Measurements from ENCODE around the gene HTR1D. TPM values are rescaled to one million over a fixed set of nuclear protein-coding genes. Genes with fewer than 3 reads are reported as not detected.
"Not testable (repeated sequence)": the region's sequence is repeated elsewhere in the genome, so short reads cannot be mapped to it uniquely, and the experiment has no call there.

Gene HTR1D
- polyA plus RNA-seq, 12 donors, result 0.07 to 0.36 (median 0.09) TPM; not detected in 7

- DNase-seq, result no peak
Observed at GRCh38 chr1:23216771-23217420, 406 bp downstream of the HTR1D start.

DNA sequence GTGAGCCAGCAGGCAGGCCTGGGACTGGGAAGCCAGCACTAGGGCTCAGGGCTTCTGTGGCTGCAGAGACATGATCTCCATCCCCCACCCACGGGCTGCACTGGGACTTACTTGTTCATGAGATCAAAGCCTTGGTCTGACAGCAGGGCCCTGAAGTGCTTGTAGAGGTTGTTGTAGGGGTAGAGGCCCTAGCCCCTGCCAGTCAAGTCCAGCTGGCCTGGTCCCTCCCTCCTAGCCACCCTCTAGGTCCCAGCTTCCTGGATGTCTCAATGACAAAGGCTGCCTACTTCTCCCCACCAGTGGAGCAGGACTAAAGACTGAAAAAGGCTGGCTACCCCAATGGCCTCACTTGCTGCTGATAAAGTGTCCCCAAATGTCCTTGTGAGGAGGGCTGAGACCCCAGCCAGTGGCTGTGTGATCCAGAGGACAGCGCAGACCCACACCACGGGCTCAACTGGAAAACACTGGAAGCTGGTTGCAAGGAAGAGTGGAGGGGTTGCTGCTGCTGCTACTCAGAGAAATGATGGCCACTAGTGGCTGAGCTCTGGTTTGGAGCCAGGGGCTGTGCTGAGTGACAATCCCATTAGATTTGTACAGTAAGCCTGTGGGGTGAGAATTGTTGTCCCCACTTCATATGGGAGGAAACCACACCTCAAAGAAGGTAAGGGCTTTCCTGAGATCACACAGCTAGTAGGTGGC, 1.4 kb downstream of the HTR1D start:
- no peak for DNase-seq

- DNase-seq, result no peak
Observed at GRCh38 chr1:23215291-23215690, 2.0 kb downstream of the HTR1D start.

GRCh38 chr1:23214640-23215039, 2.7 kb downstream of the HTR1D start:
- no peak for DNase-seq

- no peak for DNase-seq
Observed at GRCh38 chr1:23211955-23212354, 5.3 kb downstream of the HTR1D start.

- no peak for DNase-seq
Observed at GRCh38 chr1:23210963-23211362, 6.3 kb downstream of the HTR1D start.

DNA sequence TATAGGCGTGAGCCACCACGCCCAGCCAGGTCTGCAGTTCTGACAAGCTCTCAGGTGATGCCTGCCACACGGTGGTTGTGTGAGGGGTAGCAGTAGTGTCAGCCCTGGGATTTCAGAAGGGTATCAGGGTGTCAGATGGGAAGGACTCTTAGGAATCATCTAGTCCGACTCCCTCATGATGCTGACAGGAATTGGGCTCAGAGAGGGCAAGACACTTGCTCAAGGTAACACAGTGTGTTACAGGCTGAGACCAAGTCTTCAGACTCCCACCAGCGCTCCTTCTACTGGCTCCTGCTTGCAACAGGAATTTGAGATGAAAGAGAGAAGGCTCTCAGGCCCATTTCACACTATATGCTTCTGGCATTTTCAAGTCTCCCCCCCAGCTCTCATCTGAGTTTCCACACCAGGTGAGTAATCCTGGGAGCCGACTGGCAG, 6.9 kb downstream of the HTR1D start:
- no peak for DNase-seq

GRCh38 chr1:23209770-23210169, 7.5 kb downstream of the HTR1D start:
- DNase-seq, result no peak

DNA sequence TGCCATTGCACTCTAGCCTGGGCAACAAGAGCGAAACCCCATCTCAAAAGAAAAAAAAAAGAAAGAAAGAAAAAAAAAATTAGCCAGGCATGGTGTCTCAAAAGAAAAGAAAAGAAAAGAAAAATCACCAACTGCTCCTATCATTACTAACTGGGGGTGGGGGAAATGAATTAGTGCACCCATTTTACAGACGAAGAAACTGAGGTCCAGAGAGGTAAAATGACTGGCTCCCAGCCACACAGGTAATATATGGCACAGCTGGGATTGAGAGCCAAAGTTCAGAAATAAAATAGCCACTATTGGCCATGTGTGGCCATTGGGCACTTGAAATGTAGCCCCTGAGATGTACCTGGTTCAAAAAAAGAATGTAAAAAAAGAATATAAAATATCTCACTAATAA, 8.8 kb downstream of the HTR1D start:
- no peak for DNase-seq

GRCh38 chr1:23207733-23208132, 9.6 kb downstream of the HTR1D start:
- not testable (repeated sequence) for DNase-seq

- DNase-seq, result no peak
Observed at GRCh38 chr1:23202263-23202749, 15.0 kb downstream of the HTR1D start.

DNA sequence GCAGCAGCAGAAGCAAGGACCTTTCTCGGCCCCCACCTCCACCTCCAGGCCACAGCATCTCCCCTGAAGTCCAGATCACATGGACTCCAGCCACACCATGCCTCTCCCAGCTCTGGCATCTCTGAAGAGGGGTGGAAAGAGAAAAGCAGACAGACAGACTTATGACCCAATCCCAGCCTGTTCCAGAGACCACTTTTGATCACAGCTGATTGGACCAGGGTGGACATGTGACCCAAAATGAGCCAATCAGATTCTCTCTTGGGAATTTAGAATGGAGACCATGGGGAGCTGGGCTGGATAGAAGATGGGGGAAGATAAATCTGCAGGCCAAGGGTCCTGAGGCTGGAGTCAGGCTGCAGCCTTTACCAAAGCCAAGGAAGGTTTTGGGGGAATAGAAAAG, 16.4 kb downstream of the HTR1D start:
- DNase-seq, result no peak

GRCh38 chr1:23198373-23198772, 18.9 kb downstream of the HTR1D start:
- DNase-seq, result no peak

DNA sequence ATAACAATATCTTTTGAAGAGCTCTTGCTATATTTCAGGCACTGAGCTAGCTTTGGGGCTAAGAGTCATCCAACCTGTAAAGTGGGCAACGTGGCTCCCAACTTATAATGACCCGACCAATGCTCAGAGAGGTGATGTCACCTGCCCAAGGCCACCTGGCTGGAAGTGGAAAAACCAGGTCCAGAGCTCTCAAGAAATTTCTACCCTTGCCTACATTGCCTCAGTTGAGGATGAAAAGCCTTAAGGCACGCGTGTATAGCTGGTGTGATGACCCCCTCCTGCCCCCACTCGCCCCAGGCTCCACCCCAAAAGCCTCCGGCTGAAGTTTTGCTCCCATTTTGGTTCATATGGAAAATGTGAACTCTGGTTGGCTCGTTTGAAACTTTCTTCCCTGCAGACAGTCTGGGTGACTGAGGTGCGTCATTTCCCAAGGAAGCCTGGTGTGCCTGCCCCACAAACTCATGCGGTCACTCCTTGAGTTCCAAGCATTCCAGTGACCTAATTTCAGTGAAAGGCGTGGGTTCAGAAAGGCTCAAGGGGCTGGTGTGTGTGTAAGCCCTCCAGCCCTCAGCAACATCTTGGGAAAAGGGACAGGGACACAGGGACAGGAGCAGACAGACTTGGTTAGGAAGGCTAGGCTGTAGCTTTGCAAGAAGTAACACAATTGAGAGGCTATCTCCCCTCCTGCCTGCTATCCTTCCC, 20.5 kb downstream of the HTR1D start:
- no peak for DNase-seq

- DNase-seq, result no peak
Observed at GRCh38 chr1:23194119-23194984, 22.9 kb downstream of the HTR1D start.

DNA sequence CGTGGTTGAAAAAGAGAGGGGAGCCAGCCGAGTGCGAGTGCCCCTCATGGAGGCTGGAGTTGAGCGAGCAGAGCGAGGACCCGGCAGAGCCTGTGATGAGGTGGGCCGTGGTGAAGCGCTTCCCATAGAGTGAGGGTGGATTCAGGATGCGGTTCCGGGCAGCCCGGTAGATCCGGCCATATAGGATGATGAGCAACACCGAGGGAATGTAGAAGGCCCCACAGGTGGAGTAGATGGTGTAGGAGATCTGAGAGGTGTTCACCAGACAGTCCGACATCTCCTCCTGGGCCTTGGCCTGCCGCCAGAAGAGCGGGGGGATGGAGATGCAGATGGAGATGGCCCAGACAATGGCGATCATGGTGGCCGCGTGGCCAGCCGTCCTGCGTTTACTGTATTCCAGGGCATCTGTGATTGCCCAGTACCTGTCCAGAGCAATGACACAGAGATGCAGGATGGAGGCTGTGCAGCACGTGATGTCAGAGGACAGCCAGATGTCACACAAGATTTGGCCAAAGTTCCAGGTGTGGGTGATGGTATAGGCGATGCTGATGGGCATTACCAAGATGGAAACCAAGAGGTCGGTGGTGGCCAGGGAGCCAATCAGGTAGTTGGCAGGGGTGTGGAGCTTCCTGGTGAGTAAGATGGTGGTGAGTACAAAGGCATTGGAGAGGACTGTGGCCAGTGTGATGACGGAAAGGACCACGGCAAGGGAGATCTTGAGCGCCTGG, 23.7 kb downstream of the HTR1D start:
- DNase-seq, result no peak

DNA sequence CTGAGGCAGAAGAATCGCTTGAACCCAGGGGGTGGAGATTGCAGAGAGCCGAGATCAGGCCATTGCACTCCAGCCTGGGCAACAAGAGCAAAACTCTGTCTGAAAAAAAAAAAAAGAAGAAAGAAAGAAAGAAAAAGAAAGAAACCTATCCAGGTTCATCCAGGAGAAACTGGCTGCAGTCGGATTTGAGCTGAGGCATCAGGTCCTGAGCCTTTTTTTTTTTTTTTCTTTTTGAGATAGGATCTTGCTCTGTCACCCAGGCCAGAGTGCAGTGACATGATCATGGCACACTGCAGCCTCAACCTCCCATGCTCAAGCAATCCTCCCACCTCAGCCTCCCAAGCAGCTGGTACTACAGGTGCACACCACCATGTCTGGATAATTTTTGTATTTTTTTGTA, 26.1 kb downstream of the HTR1D start:
- DNase-seq, result no peak

GRCh38 chr1:23188936-23189452, 28.3 kb downstream of the HTR1D start:
- DNase-seq, result not testable (repeated sequence)

- DNase-seq, result no peak
Observed at GRCh38 chr1:23188434-23188884, 28.8 kb downstream of the HTR1D start.

DNA sequence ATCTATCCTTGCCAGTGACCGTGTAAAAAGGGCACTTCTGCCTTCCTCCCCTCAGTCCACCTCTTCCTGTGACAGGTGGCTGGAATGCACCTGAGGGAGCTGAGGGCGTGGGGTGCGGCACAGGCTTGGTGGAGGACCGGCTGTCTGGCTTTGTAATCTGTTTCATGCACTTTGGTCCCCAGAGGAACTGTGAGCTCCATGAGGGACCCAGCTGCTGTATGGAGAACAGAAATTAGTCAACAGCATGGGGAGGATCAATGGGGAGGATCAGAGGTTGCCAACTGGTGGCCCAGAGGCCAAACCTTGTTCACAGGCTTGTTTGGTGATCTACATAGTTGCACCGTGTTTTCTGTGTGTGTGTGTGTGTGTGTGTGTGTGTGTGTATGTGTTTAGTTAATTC, 29.7 kb downstream of the HTR1D start:
- DNase-seq, result no peak

DNA sequence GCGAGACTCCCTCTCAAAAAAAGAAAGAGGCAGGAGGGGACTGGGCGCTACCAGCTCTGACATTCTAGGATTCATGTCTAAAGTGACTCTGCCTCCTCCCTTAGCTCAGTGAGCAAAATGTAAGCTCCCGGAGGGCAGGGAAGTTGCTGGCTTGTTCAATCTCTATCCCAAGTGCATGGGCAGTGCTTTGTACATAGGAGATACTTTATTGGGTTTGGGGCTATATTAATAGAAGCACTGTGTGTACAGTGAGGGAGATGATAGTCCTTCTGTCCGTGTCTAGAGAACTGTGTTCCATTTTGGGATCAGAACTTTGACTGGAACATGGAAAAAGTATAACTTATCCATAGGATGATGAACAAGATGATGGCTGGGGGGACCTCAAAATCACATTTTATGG, 31.9 kb downstream of the HTR1D start:
- no peak for DNase-seq

All from muscle of arm (tissue), 12 donors.